ENCODE measurements around the gene NKIRAS2. TPM values are rescaled to one million over a fixed set of nuclear protein-coding genes. Genes with fewer than 3 reads are reported as not detected.

NKIRAS2 gene
- total RNA-seq, 4 donors from 2014 or later: 34.0 to 48.6 (median 35.7) TPM

- no peak for TF ChIP-seq POLR2A (IDR thresholded peaks at IDR 0.05)
- TF ChIP-seq, protein P1, sequence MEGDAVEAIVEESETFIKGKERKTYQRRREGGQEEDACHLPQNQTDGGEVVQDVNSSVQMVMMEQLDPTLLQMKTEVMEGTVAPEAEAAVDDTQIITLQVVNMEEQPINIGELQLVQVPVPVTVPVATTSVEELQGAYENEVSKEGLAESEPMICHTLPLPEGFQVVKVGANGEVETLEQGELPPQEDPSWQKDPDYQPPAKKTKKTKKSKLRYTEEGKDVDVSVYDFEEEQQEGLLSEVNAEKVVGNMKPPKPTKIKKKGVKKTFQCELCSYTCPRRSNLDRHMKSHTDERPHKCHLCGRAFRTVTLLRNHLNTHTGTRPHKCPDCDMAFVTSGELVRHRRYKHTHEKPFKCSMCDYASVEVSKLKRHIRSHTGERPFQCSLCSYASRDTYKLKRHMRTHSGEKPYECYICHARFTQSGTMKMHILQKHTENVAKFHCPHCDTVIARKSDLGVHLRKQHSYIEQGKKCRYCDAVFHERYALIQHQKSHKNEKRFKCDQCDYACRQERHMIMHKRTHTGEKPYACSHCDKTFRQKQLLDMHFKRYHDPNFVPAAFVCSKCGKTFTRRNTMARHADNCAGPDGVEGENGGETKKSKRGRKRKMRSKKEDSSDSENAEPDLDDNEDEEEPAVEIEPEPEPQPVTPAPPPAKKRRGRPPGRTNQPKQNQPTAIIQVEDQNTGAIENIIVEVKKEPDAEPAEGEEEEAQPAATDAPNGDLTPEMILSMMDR (IDR thresholded peaks at IDR 0.05): peak in 1 of 6 experiments; percentile 17
- H3K36me3 ChIP-seq: peaks cover 3 to 32% (median 18%) of the 10 kb centered on the region in 3 donors
- DNase-seq: no peak
- no peaks in the 10 kb centered on the region for H3K9me3 ChIP-seq
- intact Hi-C loops (cut with DNase I): no loop called here
- peak overlapping the region; percentile 60 to 85 (median 68) for H3K27ac ChIP-seq
- peak overlapping the region in 1 of 4 donors; percentile 5 for H3K4me3 ChIP-seq
- peaks cover 0 to 6% (median 0%) of the 10 kb centered on the region in 4 donors for H3K27me3 ChIP-seq
- H3K4me1 ChIP-seq: peaks cover 21 to 49% (median 28%) of the 10 kb centered on the region in 3 donors
- 41 to 52% methylated on average over 4 to 5 of the region's 8 CpGs for WGBS, 2 donors
Measured at GRCh38 chr17:42025191-42025579, 5.3 kb downstream of the NKIRAS2 start.

- H3K27ac ChIP-seq: no peak overlapping the region
- H3K4me3 ChIP-seq: no peak overlapping the region
- DNase-seq: no peak
- no peaks in the 10 kb centered on the region for H3K9me3 ChIP-seq
- H3K36me3 ChIP-seq: peaks cover 3 to 32% (median 18%) of the 10 kb centered on the region in 3 donors
- TF ChIP-seq, protein P1 (IDR thresholded peaks at IDR 0.05): no peak
- no peak for TF ChIP-seq POLR2A (IDR thresholded peaks at IDR 0.05)
- WGBS, 2 donors: 97 to 100% methylated on average over 3 of the region's 3 CpGs
- peaks cover 0 to 6% (median 0%) of the 10 kb centered on the region in 4 donors for H3K27me3 ChIP-seq
- intact Hi-C loops (cut with DNase I): loop anchor here (2.0 kb wide), 1 partner anchor 87 kb away; the partner anchor contains the start of gene DHX58
- H3K4me1 ChIP-seq: peaks cover 14 to 43% (median 23%) of the 10 kb centered on the region in 3 donors
Measured at GRCh38 chr17:42025936-42026335, 6.0 kb downstream of the NKIRAS2 start.

- 51 to 57% methylated on average over 11 to 14 of the region's 17 CpGs for WGBS, 2 donors
- H3K27me3 ChIP-seq: peaks cover 0 to 6% (median 0%) of the 10 kb centered on the region in 4 donors
- no peak for TF ChIP-seq POLR2A (IDR thresholded peaks at IDR 0.05)
- TF ChIP-seq, protein P1 (IDR thresholded peaks at IDR 0.05): no peak
- intact Hi-C loops (cut with DNase I): loop anchor here (2.0 kb wide), 1 partner anchor 86 kb away; the partner anchor contains the start of gene DHX58
- no peak overlapping the region for H3K4me3 ChIP-seq
- peaks cover 3 to 25% (median 18%) of the 10 kb centered on the region in 3 donors for H3K36me3 ChIP-seq
- peaks cover 14 to 33% (median 15%) of the 10 kb centered on the region in 3 donors for H3K4me1 ChIP-seq
- H3K27ac ChIP-seq: no peak overlapping the region
- no peaks in the 10 kb centered on the region for H3K9me3 ChIP-seq
- no peak for DNase-seq
Measured at GRCh38 chr17:42026857-42027589, 7.1 kb downstream of the NKIRAS2 start.

GRCh38 chr17:42027590-42027889 is 7.7 kb downstream of the NKIRAS2 start:
- no peak for TF ChIP-seq POLR2A (IDR thresholded peaks at IDR 0.05)
- TF ChIP-seq, protein P1 (IDR thresholded peaks at IDR 0.05): no peak
- Histone ChIP-seq H3K27me3 (peaks cover 0 to 6% (median 0%) of the 10 kb centered on the region in 4 donors), H3K36me3 (peaks cover 3 to 20% (median 13%) of the 10 kb centered on the region in 3 donors), H3K4me3 (no peak overlapping the region), H3K4me1 (peaks cover 14 to 30% (median 15%) of the 10 kb centered on the region in 3 donors), H3K9me3 (no peaks in the 10 kb centered on the region), H3K27ac (no peak overlapping the region)
- intact Hi-C loops (cut with DNase I): loop anchor here (2.0 kb wide), 1 partner anchor 85 kb away; the partner anchor contains the start of gene DHX58
- no peak for DNase-seq
- WGBS, 2 donors: 71 to 78% methylated on average over 1 to 2 of the region's 5 CpGs

All from esophagus squamous epithelium (tissue), 5 donors.